Neutrophil (primary cell): ENCODE results near the gene KCNQ5.
A peak's percentile ranks its signal among the peaks of the same experiment; 100 is the strongest.

ENCODE experiments used
- H3K27ac ChIP-seq: fragments of 200-600 bp; sonication (generic); 2 replicates; pipeline ENCODE4 v1.5.1; 2016; ENCODE audit warnings: mild to moderate bottlenecking, moderate library complexity
- H3K27me3 ChIP-seq: fragments of 200-600 bp; sonication (generic); 2 replicates; pipeline ENCODE4 v1.6.0; 2016; ENCODE audit warnings: mild to moderate bottlenecking
- H3K36me3 ChIP-seq: fragments of 200-600 bp; sonication (generic); 2 replicates; pipeline ENCODE4 v1.5.1; 2017
- H3K4me1 ChIP-seq, 2 experiments: fragments of 200-600 bp in 1 of 2; sonication (generic) in 1 of 2; 1 replicate in 1 of 2; 2 replicates in 1 of 2; pipeline versions ENCODE4 v1.5.1 to v1.6.1; 2013 to 2016; ENCODE audit warnings: low read depth in 1 of 2, low read length in 1 of 2, mild to moderate bottlenecking in 1 of 2, moderate library complexity in 1 of 2; ENCODE audit not compliant: control insufficient read depth in 1 of 2, insufficient read depth in 1 of 2
- H3K4me3 ChIP-seq, 2 experiments: fragments of 200-600 bp in 1 of 2; sonication (generic) in 1 of 2; 1 replicate in 1 of 2; 2 replicates in 1 of 2; pipeline ENCODE4 v1.5.1; 2013 to 2016; ENCODE audit warnings: low read depth in 1 of 2, low read length in 1 of 2, mild to moderate bottlenecking in 1 of 2, moderate library complexity in 1 of 2
- H3K9me3 ChIP-seq: fragments of 200-600 bp; sonication (generic); 2 replicates; pipeline ENCODE4 v1.5.1; 2016
- TF ChIP-seq, protein P1 (sequence below): fragments of 200-600 bp; sonication (generic); IDR thresholded peaks from 2 replicates; pipeline ENCODE4 v1.5.1; 2016; ENCODE audit warnings: antibody characterized with exemption

The KCNQ5 gene

DNA sequence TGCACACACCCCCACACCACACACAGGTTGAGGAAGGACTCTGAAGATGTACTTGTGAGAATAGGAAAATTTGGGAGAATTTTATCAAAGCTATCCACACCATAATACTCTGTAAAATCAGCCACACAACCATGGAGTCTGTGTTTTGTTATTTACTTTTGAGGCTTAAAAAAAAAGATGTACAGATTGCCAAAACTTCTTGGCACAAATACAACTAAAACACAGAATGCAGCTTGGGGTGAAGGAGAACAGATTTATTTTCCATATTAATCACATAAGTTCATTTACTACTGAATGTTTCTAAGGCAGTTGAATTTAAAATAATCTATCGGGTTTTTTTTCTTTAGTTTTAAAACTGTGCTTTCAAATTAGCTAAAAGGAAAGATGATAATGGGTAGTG, 32.8 kb upstream of the KCNQ5 start:
- H3K36me3 ChIP-seq, result no peaks in the 10 kb centered on the region
- no peaks in the 10 kb centered on the region for H3K27me3 ChIP-seq
- H3K27ac ChIP-seq, result no peak overlapping the region
- TF ChIP-seq, protein P1, sequence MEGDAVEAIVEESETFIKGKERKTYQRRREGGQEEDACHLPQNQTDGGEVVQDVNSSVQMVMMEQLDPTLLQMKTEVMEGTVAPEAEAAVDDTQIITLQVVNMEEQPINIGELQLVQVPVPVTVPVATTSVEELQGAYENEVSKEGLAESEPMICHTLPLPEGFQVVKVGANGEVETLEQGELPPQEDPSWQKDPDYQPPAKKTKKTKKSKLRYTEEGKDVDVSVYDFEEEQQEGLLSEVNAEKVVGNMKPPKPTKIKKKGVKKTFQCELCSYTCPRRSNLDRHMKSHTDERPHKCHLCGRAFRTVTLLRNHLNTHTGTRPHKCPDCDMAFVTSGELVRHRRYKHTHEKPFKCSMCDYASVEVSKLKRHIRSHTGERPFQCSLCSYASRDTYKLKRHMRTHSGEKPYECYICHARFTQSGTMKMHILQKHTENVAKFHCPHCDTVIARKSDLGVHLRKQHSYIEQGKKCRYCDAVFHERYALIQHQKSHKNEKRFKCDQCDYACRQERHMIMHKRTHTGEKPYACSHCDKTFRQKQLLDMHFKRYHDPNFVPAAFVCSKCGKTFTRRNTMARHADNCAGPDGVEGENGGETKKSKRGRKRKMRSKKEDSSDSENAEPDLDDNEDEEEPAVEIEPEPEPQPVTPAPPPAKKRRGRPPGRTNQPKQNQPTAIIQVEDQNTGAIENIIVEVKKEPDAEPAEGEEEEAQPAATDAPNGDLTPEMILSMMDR, result no peak
- H3K9me3 ChIP-seq, result no peaks in the 10 kb centered on the region
- H3K4me3 ChIP-seq, result no peak overlapping the region
- H3K4me1 ChIP-seq, result no peaks in the 10 kb centered on the region

DNA sequence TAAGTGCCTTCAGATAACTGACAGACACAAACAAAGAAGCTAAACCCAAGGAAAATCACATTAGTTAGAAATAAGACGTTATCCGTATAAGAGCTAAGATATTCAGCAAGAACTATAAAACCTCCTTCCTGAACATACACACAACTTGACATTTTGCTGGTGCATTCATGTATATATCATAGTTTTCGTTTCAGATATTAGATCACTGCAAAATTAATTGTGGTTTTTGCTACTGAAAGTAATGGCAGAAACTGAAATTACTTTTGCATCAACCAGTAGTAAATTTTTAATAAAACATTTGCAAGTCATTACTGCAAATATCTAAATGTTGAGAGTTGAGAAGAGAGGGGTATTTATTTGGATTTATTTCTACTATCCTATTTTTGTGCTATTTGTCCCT, 26.1 kb upstream of the KCNQ5 start:
- no peaks in the 10 kb centered on the region for H3K27me3 ChIP-seq
- no peak overlapping the region for H3K27ac ChIP-seq
- no peaks in the 10 kb centered on the region for H3K4me1 ChIP-seq
- TF ChIP-seq, protein P1, result no peak
- H3K36me3 ChIP-seq, result no peaks in the 10 kb centered on the region
- H3K9me3 ChIP-seq, result no peaks in the 10 kb centered on the region
- no peak overlapping the region for H3K4me3 ChIP-seq

DNA sequence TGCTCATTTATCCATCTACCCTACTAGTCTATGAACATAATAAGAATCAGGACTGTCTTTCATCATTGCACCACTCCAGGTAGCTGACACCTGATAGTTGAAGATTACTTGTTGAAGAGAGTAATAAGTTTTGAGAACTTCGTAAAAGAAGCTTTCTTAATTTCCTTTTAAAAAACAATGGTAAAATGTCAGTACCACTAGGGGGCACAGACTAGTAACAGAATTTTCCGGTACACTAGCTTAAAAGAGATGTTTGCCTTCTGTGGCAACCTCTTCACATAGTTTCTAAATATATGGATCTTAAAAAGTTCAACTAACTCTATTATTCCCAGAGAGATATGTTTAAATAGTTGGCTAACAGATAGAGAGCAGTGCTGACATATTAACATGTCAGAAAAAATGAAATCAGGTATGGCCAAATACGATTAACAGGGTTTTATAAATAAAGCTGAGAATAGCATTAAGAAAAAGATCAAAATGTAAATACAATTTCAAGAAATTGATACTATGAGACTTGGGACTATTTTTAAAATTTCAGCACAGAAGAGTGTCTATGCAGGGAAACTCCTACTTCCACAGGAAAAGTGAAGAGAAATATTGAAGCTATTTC, 5.4 kb upstream of the KCNQ5 start:
- H3K4me3 ChIP-seq, result no peak overlapping the region
- no peak overlapping the region for H3K27ac ChIP-seq
- H3K36me3 ChIP-seq, result no peaks in the 10 kb centered on the region
- peaks cover 18% of the 10 kb centered on the region in 2 experiments for H3K4me1 ChIP-seq
- no peaks in the 10 kb centered on the region for H3K9me3 ChIP-seq
- H3K27me3 ChIP-seq, result peaks cover 11% of the 10 kb centered on the region
- TF ChIP-seq, protein P1, result no peak

DNA sequence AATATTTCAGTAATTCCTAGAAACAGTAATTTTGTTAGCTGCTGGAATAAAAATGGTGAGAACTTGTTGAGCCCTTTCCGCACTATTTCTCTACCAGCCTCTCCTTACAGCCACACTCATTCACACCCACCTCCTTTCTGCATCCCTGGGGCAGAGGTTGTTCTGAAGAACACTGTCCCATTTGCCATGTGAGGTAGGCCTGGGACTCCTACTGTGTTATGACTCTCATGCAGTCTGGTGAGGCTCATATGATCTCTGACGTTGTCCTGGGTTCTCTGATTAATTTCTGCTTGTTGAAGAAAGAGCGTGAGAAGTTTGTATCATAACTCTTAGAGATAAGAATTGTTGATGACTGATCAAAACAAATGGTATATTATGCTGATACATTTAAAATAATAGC, 4.1 kb upstream of the KCNQ5 start:
- TF ChIP-seq, protein P1, result no peak
- Histone ChIP-seq H3K27ac (no peak overlapping the region), H3K4me3 (no peak overlapping the region), H3K4me1 (peaks cover 28 to 30% of the 10 kb centered on the region in 2 experiments), H3K36me3 (no peaks in the 10 kb centered on the region), H3K9me3 (no peaks in the 10 kb centered on the region), H3K27me3 (peaks cover 20% of the 10 kb centered on the region)

DNA sequence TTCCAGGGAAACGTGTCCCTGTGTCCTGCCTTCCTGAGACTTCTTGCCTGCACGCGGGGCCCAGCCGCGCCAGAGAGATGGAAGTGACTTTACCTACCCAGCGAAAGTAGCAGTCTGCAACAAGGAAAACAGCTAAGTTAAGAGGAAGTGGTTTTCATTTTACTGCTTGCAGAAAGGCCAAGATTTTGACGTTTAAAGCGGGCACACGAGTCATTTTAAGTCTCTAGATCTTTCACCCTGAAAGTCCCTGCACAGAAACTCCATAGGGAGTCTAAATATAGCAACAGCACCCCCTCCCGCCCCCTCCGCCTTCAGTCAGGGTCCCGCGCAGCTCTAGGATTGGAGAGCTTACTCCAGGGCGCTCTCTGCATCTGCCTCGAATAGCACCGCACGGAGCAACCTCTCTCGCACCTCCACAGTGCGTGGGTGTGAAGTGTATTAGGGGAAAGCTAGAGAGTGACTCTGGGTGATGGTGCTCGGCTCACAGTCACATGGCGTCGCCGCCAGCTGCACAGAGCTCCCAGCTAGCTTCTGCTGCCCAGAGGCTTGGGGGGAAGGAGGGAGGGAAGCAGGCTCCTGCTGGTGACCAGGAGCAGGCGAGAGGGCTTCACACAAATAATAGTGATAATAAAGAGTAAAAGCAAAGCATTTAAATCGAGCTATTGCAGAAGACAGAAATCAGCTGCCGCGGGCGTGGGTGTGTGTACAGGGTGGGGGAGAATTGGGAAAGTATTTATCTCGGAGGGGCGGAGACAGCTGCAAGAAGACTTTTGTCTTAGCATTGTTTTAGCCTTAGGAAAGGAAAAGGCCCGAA, 1.8 kb upstream of the KCNQ5 start:
- Histone ChIP-seq H3K36me3 (no peaks in the 10 kb centered on the region), H3K4me1 (peaks cover 36 to 42% of the 10 kb centered on the region in 2 experiments), H3K4me3 (peak overlapping the region; percentile 60), H3K27ac (no peak overlapping the region), H3K27me3 (peaks cover 20% of the 10 kb centered on the region), H3K9me3 (no peaks in the 10 kb centered on the region)
- TF ChIP-seq, protein P1, result no peak
